NCI-H446 (cell line): ENCODE data around the gene SWT1.

Experiments used
- DNase-seq, 2 experiments: peaks; one replicate each; lab custom pipeline; 2025; lab: John Stamatoyannopoulos, UW

The SWT1 gene

GRCh38 chr1:185156854-185157598 lies at the start of gene SWT1, which contains the start of gene TRMT1L:
Gene SWT1, plus strand, starts transcription at chr1:185157167. Its CDS starts 3,675 bp downstream, at chr1:185160842.
Gene TRMT1L, minus strand, starts transcription at chr1:185156953. Its CDS starts 241 bp downstream, at chr1:185156712.
- peak; percentile 99 for DNase-seq

- no peak for DNase-seq
Observed at GRCh38 chr1:185108321-185108720, 48.6 kb upstream of the SWT1 start.

- DNase-seq, result no peak
Observed at GRCh38 chr1:185110145-185110544, 46.8 kb upstream of the SWT1 start.

GRCh38 chr1:185111873-185112272 lies 45.1 kb upstream of the SWT1 start:
- DNase-seq, result no peak

- no peak for DNase-seq
Observed at GRCh38 chr1:185112356-185112755, 44.6 kb upstream of the SWT1 start.

- DNase-seq, result no peak
Observed at GRCh38 chr1:185129708-185130107, 27.3 kb upstream of the SWT1 start.

- DNase-seq, result no peak
Observed at GRCh38 chr1:185132534-185132933, 24.4 kb upstream of the SWT1 start.

GRCh38 chr1:185137896-185138545 lies 18.9 kb upstream of the SWT1 start:
- no peak for DNase-seq

GRCh38 chr1:185139246-185139645 lies 17.7 kb upstream of the SWT1 start:
- DNase-seq, result peak in 1 of 2 experiments; percentile 40

GRCh38 chr1:185144233-185144632 lies 12.7 kb upstream of the SWT1 start:
- no peak for DNase-seq

- no peak for DNase-seq
Observed at GRCh38 chr1:185151215-185151614, 5.8 kb upstream of the SWT1 start.

- DNase-seq, result no peak
Observed at GRCh38 chr1:185152187-185152767, 4.7 kb upstream of the SWT1 start.

- no peak for DNase-seq
Observed at GRCh38 chr1:185154912-185155513, 2.0 kb upstream of the SWT1 start.

GRCh38 chr1:185155600-185156287 lies 1.2 kb upstream of the SWT1 start:
- DNase-seq, result no peak

GRCh38 chr1:185156288-185156853 lies 596 bp upstream of the SWT1 start:
- peak in 1 of 2 experiments; percentile 88 for DNase-seq

GRCh38 chr1:185157599-185158412 lies 839 bp downstream of the SWT1 start:
- DNase-seq, result peak in 1 of 2 experiments; percentile 8

GRCh38 chr1:185158800-185159199 lies 1.8 kb downstream of the SWT1 start:
- DNase-seq, result peak in 1 of 2 experiments; percentile 7

- DNase-seq, result no peak
Observed at GRCh38 chr1:185159966-185160365, 3.0 kb downstream of the SWT1 start.

GRCh38 chr1:185162491-185162890 lies 5.5 kb downstream of the SWT1 start:
- DNase-seq, result no peak

- DNase-seq, result no peak
Observed at GRCh38 chr1:185166106-185166505, 9.1 kb downstream of the SWT1 start.
